Pons (tissue), 1 donor: ENCODE results near the gene ADGRD1.

ENCODE experiments used
- DNase-seq: peaks from one replicate; pipeline ENCODE4 v3.0.0-alpha.2; 2016; ENCODE audit warnings: low spot score

Gene ADGRD1

GRCh38 chr12:131074221-131075083, 120.7 kb downstream of the ADGRD1 start:
- no peak for DNase-seq

- DNase-seq = no peak
Measured at GRCh38 chr12:131075194-131075593, 121.5 kb downstream of the ADGRD1 start.

GRCh38 chr12:131075611-131076010, 121.9 kb downstream of the ADGRD1 start:
- DNase-seq = no peak

DNA sequence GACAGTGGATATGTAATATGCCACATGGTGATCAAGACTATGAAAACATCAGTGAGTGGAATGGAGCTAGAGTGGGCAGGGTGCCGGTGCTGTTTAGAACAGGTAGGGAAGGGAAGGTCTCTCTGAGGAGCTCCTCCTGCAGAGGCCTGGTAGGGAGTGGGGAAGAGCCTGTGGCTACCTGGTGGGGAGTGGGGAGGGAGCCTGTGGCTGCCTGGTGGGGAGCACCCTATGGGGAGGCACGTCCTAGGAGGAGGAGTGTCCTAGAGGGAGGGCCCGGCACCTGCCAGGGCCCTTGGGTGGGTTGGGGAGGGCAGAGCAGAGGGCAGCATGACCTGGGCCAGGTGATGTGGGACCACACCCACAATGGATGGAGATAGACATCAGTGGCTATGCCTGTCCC, 122.6 kb downstream of the ADGRD1 start:
- no peak for DNase-seq

DNA sequence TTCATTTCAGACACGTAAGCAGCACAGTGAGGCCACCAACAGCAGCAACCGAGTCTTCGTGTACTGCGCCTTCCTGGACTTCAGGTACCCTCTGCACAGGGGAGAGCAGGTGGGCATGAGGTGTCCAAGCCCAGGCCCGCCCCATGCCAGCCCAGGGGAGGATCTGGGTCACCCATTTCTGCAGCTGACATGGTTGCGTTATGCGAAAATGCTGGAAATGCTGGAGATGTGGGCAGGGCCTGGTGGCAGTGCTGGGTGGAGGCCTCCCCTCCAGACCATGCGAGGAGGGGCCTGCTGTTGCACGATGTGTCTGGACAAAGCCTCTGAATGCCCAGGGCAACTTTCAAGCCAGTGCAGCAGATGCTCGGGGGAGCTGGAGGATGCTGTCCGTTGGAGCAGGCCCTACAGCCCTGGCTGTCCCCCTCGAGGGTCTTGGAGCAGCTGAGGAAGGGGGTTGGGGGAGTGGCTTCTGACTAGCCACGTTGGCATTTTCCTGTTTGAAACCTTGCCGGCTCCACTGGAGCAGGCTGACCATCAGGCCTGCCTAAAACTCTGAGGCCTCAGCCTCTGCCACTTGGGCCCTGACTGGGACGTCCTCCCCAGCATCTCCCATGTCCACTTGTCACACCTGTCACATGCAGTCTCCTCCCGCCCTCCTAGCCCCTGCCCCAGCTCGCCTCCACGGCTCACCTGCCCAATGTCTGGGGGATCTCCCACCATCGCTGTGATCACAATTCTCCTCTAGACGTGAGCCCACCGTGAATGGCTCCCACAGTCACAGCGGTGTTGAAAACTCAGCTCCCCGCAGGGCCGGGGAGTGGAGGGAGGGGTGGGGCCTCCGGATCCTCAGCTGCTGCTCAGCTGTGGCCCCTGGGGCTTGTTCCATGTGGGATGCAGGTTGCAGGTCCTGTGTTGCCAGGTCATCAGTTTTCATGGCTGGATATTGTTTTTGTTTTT, 123.4 kb downstream of the ADGRD1 start:
- no peak for DNase-seq

DNA sequence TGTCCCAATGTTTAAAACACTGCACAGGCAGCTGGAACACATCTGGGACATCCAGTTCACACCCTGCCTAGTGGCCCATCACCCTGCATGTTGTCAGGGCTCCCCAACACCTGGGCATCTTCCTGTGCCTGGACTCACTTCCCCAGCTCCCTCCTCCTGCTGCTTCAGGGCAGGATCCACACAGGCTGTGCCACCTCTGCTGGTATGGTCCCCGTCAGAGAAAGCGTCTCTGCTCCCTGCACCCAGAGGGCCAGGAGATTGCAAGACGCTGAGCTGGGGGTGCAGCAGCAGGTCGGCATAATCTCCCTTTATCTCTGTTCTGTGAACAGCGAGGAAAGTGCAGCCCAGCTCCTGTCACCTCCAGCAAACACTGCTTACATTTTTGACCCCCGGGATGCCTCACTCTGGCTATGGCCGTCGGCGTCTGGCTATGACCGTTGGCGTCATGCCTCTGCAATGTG, 124.3 kb downstream of the ADGRD1 start:
- no peak for DNase-seq

GRCh38 chr12:131082290-131083194, 128.8 kb downstream of the ADGRD1 start:
- no peak for DNase-seq

- DNase-seq = no peak
Measured at GRCh38 chr12:131084341-131085011, 130.8 kb downstream of the ADGRD1 start.

DNA sequence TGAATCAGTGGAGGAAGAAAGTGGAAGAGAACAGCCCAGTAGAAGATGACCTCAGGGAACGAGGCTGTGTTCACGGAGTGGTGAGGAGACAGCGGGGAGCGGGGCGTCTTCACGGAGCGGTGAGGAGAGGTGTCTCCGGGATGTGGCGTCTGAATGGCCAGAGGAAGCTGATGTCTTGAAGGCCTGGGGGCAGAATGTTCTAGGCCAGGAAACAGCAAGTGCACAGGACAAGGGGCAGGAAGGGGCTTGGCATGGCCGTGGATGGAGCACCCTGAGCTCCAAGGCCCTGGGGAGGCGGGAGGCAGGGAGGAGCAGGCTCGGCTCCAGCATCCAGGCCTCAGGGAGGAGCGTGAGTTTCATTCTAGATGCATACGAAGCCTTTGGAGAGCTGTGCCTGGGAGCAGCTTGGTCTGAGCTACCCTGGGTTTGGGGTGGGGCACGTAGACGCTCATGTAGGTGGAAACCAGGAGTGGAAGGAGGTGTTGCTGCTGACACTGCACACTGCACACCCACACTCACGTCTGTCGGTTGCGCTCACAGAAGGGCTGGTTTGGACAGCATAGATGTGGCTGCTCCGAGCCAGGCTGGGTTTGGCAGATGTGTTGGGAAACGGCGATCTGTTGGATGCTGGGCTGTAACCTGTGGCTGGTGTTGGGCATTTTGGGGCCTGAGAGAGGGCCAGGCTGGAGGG, 131.6 kb downstream of the ADGRD1 start:
- no peak for DNase-seq

- DNase-seq = no peak
Measured at GRCh38 chr12:131085816-131086591, 132.3 kb downstream of the ADGRD1 start.

GRCh38 chr12:131087302-131087818, 133.7 kb downstream of the ADGRD1 start:
- no peak for DNase-seq

DNA sequence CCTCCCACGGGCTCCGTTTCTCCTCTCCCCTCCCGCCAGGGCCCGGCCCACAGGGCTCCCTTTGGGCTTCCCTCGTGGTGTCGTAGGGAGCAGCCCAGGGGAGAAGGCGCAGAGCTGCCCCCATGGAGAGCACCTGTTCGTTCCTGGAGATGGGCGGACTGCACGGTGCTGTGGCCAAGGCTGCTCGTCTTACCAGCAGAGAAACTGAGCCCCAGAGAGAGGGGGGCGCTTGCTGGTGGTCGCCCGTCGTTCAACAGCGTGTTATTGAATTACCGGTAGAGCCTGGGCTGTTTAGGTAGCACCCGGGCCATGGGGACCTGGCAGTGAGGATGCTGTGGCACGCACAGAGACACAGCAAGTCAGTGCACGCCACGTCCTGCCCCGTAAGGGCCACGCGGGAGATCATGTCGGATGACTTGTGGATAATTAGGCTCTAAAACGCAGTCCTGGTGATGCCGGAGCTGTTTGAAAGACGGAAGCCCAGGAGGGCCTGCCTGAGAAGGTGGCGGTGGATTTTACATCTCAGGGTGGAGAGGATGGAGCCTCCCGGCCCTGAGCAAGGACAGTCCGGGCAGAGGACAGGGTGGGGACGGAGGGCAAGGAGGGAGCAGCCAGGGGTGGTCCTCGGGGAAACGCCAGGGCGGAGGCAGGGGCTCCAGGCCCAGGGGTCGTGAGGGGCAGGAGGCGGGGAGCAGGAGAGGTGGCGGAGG, 134.4 kb downstream of the ADGRD1 start:
- no peak for DNase-seq

DNA sequence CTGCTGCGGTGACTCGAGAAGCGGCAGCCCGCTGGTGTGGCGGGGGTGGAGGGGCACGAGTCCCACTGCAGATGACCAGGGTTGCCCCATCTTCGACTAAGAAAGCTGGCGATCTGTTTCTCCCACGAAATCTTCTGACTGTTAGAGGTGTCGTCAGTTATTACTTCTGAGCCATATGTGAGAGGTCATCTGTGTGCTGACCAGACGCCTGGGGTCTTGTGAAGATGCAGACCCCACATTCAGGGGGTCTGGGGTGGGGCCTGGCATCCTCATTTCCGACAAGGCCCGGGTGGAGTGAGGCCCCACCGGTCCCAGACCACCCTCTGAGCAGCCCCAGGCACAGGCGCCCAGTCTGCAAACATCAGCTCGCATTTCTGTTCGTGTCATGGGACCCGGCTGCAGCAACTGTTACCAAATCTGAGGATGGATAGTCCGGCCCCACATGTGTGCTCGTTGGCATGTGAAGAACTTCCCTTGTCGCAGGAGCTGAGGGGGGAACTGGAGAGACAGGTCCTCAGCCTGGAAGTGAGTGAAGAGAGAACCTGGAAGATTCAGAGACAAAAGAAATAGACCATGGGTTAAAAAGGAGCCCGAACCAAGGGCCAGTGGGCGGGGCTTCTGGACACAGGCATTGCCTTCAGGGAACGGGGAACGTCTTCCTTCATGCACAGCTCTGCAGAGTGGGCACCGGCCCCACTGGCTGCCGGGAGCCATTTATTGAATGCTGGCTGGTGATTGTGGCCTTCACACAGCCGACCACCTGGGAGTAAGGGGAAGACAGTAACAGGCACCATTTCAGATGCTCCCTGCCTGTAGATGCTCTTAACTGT, 135.2 kb downstream of the ADGRD1 start:
- DNase-seq = no peak

- no peak for DNase-seq
Measured at GRCh38 chr12:131089531-131090273, 136.0 kb downstream of the ADGRD1 start.

DNA sequence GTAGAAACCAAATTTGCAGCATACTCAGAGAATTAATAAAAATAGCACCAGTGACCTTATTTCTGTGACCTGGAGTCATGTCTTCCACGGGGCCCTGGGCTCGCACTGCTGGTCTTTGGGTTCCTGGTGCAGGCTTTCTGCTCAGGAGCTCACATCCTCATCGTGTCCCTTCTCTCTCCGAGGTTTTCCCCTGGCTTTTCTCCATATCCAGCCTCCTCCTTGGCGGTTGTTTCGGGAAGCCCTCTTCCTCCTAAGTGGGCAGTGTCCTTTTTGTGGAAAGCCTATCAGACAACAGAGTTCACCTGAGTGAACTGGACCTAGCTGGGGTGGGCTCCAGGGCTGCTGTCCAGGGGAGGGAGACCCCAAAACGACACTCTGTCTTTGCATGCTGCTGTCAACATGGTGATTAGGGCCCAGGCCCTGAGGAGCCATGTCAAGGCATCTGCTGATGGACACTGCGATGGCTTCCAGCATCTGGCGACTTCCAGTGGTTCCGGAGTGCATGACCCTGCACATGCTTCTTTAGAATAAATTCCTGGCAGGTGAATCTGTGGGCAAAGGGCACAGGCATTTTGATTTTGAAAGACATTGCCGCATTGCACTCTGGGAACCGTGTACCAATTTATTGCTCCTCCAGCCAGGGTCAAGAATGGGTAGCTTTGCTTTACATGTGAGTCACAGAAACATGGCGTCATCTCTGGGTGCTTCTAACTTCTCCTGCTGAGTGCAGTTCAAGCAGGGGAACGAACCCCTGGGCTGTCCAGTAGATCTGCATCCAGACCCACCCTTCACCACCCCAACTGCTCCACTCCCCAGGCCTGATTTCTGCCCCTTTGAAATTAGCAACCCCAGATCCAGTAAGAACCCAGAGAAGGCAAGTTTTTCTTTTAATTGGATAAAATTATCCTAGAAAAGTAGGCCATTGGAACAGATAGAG, 136.8 kb downstream of the ADGRD1 start:
- no peak for DNase-seq

DNA sequence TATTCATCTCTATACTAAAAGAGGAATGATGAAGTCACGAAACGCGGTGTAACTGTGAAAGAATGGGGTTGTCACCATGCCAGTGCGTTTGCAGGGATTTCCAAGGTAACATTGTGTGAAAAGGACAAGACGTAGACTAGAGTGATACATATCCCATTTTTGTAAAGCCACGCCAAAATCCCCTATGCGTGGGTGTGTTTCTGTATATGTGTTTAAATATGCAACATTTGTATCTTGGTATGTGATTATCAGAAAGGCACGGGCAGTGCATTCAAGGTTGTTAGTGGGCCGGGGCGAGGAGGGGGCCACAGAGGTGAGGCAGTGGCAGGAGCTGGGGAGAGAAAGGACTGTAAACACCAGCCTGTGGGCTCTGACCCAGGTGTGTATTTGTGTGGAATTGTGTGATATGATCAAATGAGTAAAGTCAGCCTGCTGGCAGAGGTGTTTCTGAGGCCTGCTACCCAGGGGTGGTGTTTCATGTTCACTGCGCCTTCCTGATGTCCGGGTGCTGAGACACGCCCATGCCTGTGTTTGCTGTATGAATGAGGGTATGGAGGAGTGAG, 137.8 kb downstream of the ADGRD1 start:
- no peak for DNase-seq
